Bronchial epithelial cell (primary cell): Measurements from ENCODE around the gene NYNRIN. TPM values are rescaled to one million over a fixed set of nuclear protein-coding genes. Genes with fewer than 3 reads are reported as not detected.

Source experiments
- DNase-seq: peaks from one replicate; pipeline ENCODE4 v3.0.0-alpha.2; 2010; ENCODE audit warnings: low read depth
- FAIRE-seq: peaks from 2 replicates; lab custom pipeline; 2011; peaks lifted over from hg19 to GRCh38; lab: Jason Lieb, UNC
- H3K27me3 ChIP-seq: 2 replicates; pipeline ENCODE4 v1.5.1; 2011; ENCODE audit warnings: low read length; ENCODE audit not compliant: control insufficient read depth, insufficient read depth
- H3K36me3 ChIP-seq: 2 replicates; pipeline ENCODE4 v1.5.1; 2011; ENCODE audit warnings: low read length; ENCODE audit not compliant: control insufficient read depth, insufficient read depth
- H3K4me3 ChIP-seq: 2 replicates; pipeline ENCODE4 v1.5.1; 2011; ENCODE audit warnings: mild to moderate bottlenecking, low read depth, low read length, control low read depth
- CTCF ChIP-seq: IDR thresholded peaks from 2 replicates; pipeline ENCODE4 v1.5.1; 2011; ENCODE audit warnings: mild to moderate bottlenecking, moderate library complexity, low read length, control low read depth, inconsistent platforms; ENCODE audit not compliant: insufficient read depth, severe bottlenecking
- total RNA-seq: library from RNA; depleted of rRNA; stranded (reverse); fragments of >200 nt; gene quantifications from 2 replicates; pipeline ENCODE4 v1.2.1, GENCODE V29; 2014

Gene NYNRIN
- total RNA-seq, 1 donor from 2014 or later: 2.6 TPM

GRCh38 chr14:24399447-24399822 lies 632 bp downstream of the NYNRIN start:
- no peak for FAIRE-seq
- H3K4me3 ChIP-seq: peak overlapping the region; percentile 43
- H3K27me3 ChIP-seq: no peaks in the 10 kb centered on the region
- no peak for DNase-seq
- H3K36me3 ChIP-seq: no peaks in the 10 kb centered on the region
- TF ChIP-seq CTCF: no peak

GRCh38 chr14:24399999-24400718 lies 1.4 kb downstream of the NYNRIN start:
- FAIRE-seq: no peak
- DNase-seq: no peak
- Histone ChIP-seq H3K36me3 (no peaks in the 10 kb centered on the region), H3K27me3 (no peaks in the 10 kb centered on the region), H3K4me3 (no peak overlapping the region)
- no peak for TF ChIP-seq CTCF

GRCh38 chr14:24401810-24402702 lies 3.3 kb downstream of the NYNRIN start:
- H3K36me3 ChIP-seq: peaks cover 2% of the 10 kb centered on the region
- no peak for TF ChIP-seq CTCF
- FAIRE-seq (no peak), DNase-seq (no peak)
- no peak overlapping the region for H3K4me3 ChIP-seq
- no peaks in the 10 kb centered on the region for H3K27me3 ChIP-seq

- FAIRE-seq (no peak), DNase-seq (peak; percentile 45)
- Histone ChIP-seq H3K36me3 (peaks cover 2% of the 10 kb centered on the region), H3K27me3 (no peaks in the 10 kb centered on the region), H3K4me3 (no peak overlapping the region)
- no peak for TF ChIP-seq CTCF
Measured at GRCh38 chr14:24403294-24403998, 4.6 kb downstream of the NYNRIN start.

GRCh38 chr14:24404814-24405213 lies 6.0 kb downstream of the NYNRIN start:
- no peak for TF ChIP-seq CTCF
- FAIRE-seq: no peak
- H3K36me3 ChIP-seq: peaks cover 3% of the 10 kb centered on the region

More at GRCh38 chr14:24404814-24405213, 6.0 kb downstream of the NYNRIN start:
- DNase-seq: no peak
- Histone ChIP-seq H3K27me3 (no peaks in the 10 kb centered on the region), H3K4me3 (no peak overlapping the region)
